ENCODE results near the gene NTN4.
"Not testable (repeated sequence)": the region's sequence is repeated elsewhere in the genome, so short reads cannot be mapped to it uniquely, and the experiment has no call there.

NTN4 gene

DNA sequence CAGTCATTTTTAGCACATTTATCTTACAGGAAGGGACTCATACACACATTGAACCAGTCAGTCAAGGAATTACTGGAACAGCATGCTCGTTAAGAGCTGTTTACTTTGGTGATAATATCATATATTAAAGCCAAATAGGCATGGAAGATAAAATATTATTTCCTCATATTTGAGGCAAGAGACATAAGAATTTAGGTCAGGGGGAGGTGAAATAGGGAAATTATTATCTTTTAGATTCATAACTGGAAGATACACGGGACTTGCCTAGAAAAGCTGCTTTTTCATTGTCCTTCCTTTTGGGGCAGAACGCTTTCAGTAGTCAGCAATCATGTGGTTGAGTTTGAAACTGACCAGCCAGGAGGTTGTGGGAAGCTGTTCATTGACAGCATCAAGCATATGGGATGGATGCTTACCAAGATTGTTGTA is 72.5 kb downstream of the NTN4 start:
- in situ Hi-C loops (cut with MboI; ENCODE audit: low sequenced_read_pairs): no loop called here

DNA sequence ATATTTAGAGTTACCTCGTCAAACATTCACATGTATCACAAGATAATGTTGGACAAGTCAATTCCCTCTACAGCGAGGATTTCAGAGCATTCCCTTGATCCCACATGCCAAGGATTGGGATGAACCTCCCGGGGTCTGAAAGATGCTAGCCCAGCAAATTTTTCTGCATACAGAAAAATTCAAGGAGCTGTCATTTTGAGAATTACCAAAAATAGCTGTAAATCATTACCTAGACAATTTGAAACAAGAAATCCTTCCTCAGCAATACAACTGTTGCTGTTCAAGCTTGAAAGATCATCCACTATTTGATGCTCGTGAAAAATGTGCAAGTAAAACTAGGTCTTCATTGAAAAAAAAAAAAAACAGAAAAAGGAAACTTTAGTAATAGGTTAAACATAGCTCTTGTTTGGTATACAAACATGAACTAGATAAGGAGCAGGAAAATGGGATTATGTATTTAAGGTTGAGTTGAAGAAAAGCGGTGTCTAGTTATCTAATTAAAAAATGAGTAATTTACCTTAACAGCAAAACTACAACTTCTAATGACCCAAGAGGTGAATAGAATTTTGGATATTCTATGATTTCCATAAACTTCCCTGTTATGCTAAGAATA is 73.1 kb downstream of the NTN4 start:
- in situ Hi-C loops (cut with MboI; ENCODE audit: low sequenced_read_pairs): no loop called here

DNA sequence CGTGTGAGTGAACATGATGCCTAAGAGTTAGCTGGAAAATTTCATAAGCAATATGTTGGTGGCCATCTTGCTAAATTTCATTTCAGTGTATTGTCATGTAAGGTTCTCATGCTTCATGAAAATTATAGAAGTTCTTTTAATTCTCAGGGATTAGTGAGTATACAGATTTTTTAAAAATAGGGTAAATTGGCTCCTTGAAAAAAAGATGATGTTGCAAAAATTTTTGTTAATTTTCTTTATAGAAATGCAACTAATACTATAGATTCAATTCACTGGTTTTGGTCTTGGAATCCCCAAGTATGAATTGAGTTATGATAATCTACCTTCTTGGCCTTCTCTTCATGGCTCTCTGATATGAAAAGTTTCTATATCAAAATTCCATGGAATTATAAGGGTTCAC is 75.4 kb downstream of the NTN4 start:
- in situ Hi-C loops (cut with MboI; ENCODE audit: low sequenced_read_pairs): no loop called here

DNA sequence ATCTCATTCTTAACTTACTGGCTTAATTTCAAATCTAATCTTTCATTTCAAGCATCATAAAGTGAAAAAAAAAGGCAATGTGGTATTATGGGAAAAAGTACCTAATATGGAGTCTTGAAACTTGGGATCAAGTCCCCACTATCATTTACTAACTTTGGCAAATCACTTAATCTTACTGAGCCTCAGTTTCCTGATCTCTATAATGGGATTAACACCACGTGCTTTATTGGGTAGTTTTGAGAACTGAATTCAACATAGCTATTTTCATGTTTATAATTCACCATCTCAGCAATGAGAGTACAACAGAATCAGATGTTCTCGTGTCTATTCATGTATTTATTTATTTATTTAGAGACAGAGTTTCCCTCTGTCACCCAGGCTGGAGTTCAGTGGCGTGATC is 78.3 kb downstream of the NTN4 start:
- in situ Hi-C loops (cut with MboI; ENCODE audit: low sequenced_read_pairs): no loop called here

- in situ Hi-C loops (cut with MboI; ENCODE audit: low sequenced_read_pairs): no loop called here
Observed at GRCh38 chr12:95710386-95710785, 80.2 kb downstream of the NTN4 start.

DNA sequence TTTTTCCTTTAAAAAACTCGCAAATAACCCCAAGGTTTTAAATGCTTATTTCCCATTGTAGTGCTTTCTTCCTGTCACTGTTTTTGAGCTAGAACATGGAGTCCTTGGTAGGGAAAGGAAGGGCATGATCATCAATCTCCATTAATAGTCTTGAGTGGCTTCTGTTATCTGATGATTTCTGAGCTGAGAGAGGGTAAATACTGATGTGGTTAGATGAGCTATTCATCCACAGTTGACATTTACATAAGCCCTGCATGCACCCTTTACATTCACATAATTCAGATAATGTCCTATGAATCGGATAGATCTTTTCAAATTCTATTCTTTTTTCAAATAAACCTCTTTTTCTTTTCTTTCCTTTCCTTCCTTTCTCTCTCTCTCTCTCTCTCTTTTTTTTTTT is 81.4 kb downstream of the NTN4 start:
- in situ Hi-C loops (cut with MboI; ENCODE audit: low sequenced_read_pairs): no loop called here

- in situ Hi-C loops (cut with MboI; ENCODE audit: low sequenced_read_pairs): no loop called here
Observed at GRCh38 chr12:95705143-95705542, 85.4 kb downstream of the NTN4 start.

GRCh38 chr12:95703986-95704385 is 86.6 kb downstream of the NTN4 start:
- in situ Hi-C loops (cut with MboI; ENCODE audit: low sequenced_read_pairs): no loop called here

DNA sequence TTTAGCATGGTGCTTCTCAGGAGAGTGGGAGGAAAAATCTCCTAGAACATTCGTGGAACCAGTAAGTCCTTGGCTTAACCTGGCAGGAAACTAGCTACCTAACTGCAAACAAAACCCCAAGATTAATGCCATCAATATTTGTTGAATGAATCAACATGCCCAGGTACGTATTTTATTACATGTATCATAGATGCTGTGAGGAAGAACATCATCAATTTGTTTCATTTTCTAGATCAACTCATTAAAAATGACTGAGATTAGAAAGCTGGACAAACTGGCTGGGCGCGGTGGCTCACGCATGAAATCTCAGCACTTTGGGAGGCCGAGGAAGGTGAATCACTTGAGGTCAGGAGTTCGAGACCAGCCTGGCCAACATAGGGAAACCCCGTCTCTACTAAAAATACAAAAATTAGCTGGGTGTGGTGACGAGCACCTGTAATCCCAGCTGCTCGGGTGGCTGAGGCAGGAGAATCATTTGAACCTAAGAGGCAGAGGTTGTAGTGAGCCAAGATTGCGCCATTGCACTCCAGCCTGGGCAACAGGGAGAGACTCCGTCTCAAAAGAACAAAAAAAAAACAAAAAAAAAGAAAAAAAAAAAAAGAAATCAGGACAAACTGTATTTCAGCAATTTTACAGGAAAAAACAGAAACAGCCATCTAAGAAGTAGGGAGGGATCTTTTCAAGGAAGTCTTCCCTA is 88.7 kb downstream of the NTN4 start:
- in situ Hi-C loops (cut with MboI; ENCODE audit: low sequenced_read_pairs): no loop called here

DNA sequence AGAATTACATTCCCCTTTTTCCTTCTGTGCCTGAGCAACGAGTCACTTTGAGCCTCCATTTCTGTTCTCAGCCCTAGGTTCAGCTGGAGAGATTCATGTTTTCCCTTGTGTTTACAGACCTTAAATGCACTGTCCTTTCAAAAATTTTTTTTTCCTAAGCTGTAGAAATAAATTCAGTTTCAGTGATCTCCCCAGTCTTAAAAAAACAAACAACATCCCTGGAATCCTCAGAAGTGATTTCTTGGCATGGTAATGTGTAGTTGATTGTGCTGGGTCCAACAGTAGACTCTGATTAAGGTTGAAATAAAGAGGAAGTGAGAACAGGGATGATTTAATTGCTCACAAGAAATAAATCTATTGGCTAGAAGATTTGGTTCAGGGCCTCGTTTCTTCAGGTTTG is 89.3 kb downstream of the NTN4 start:
- in situ Hi-C loops (cut with MboI; ENCODE audit: low sequenced_read_pairs): no loop called here

GRCh38 chr12:95700316-95700785 is 90.2 kb downstream of the NTN4 start:
- in situ Hi-C loops (cut with MboI; ENCODE audit: low sequenced_read_pairs): no loop called here

- in situ Hi-C loops (cut with MboI; ENCODE audit: low sequenced_read_pairs): no loop called here
Observed at GRCh38 chr12:95699579-95699978, 91.0 kb downstream of the NTN4 start.

DNA sequence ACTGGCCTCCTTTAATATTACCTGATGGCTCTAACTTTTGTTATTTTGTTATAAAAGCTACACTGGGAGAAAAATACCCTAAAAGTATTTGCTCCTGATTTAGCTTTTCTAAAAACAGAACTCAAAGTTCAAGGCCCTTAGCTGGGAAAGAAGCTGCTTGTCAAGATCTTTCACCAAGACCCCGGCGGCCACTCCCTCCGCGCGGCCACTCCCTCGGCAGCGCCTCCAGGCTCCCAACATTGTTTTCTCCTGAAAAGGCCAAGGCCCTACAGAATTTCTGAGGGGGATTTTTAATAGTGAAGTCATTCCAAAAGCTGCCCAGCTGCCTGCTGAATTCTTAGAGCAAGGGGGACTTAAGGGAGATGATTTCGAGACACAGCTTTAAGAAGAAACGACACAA is 96.4 kb downstream of the NTN4 start:
- in situ Hi-C loops (cut with MboI; ENCODE audit: low sequenced_read_pairs): no loop called here

DNA sequence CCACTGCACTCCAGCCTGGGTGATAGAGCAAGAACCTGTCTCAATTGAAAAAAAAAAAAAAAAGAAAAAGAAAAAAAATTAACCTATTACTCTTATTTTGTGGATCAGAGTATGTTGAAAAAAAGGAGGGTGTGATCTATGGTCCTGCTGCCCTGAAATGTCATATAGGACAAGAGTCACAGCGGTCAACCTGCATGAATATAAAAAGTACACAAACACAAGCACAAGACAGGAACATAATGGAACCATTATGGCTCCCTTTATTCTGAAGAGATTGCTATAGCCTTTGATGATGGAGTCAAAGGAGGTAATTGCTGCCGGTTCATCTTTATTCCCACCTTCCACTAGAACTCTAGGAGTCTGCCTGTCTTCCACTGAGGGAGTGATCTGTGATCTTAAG is 96.9 kb downstream of the NTN4 start:
- in situ Hi-C loops (cut with MboI; ENCODE audit: low sequenced_read_pairs): no loop called here

DNA sequence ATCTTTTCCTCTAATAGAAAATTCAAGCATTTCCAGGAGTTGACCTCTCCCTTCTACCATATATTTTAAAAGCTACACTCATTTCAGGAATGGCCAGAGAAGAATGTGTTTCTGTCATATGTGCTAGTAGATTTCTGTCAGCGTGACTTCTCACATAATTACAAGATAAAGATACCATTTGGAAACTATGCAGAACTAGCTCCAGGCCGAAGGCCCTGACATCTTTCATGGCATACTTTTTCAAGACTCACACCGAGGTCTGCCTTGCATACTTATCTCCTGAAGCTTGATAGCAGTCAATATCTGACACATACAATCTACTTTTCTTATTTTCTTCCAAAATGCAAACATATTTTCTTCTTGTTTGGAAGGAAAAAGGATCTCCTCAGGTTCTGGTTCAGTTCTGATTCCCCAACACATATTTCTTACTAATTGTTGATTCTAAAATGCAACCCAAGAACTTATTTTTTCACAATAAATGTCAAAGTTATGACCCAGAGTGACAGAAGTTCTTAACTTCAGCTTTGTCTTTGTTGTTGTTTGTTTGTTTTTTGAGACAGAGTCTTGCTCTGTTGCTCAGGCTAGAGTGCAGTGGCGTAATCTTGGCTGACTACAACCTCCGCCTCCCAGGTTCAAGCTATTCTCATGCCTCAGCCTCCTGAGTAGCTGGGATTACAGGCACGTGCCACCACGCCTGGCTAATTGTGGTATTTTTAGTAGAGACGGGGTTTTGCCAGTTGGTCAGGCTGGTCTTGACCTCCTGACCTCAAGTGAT is 99.5 kb downstream of the NTN4 start:
- in situ Hi-C loops (cut with MboI; ENCODE audit: low sequenced_read_pairs): no loop called here

DNA sequence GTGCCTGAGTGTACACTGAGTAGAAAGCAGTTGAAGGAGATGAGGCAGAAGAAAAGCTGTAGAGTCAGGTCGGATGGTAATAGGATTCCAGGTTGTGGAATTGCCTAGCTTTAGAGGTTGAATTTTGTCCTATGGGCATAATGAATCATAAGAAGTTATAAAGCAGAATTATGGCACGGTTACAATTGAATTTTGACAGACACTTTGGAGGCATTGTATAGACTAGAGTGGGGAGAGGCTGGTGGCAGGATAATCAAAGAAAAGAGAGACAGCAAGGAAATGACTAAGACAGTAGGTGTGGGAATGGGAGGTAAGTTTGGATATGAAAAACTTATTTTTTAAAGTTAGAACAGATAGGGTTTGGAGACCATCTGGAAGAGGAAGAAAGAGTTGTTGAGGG is 102.6 kb downstream of the NTN4 start:
- in situ Hi-C loops (cut with MboI; ENCODE audit: low sequenced_read_pairs): no loop called here

GRCh38 chr12:95683418-95683817 is 107.1 kb downstream of the NTN4 start:
- in situ Hi-C loops (cut with MboI; ENCODE audit: low sequenced_read_pairs): no loop called here

DNA sequence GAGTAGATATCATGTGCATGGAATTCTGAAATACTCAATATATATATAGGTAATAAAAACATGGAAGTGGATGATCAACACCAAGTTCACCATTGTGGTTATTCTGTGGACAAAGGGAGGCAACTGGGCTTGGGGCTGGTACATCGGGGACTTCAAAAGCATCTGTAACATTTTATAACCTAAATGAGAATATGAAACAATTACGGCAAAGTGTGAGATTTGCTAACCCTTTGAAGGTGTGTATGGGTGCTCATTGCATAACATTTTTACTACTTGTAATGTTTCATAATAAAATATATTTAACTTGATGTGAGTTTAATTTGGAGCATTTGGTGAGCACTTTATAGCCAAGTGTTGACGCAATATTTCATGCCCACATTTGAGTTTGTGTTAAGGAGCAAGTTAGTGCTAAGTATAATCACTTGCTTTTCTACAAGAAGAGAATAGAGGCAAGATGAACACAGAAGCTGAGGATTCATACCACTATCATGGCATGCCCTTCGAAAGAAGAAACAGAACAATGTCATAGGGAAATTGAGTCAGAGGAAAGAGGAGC is 109.3 kb downstream of the NTN4 start:
- in situ Hi-C loops (cut with MboI; ENCODE audit: low sequenced_read_pairs): no loop called here

- in situ Hi-C loops (cut with MboI; ENCODE audit: low sequenced_read_pairs): no loop called here
Observed at GRCh38 chr12:95678684-95679083, 111.9 kb downstream of the NTN4 start.

DNA sequence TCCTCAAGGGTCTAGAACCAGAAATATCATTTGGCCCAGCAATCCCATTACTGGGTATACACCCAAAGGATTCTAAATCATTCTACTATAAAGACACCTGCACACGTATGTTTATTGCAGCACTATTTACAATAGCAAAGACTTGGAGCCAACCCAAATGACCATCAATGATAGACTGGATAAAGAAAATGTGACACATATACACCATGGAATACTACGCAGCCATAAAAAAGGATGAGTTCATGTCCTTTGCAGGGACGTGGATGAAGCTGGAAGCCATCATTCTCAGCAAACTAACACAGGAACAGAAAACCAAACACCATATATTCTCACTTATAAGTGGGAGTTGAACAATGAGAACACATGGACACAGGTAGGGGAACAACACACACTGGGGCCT is 112.8 kb downstream of the NTN4 start:
- in situ Hi-C loops (cut with MboI; ENCODE audit: low sequenced_read_pairs): not testable (repeated sequence)

- in situ Hi-C loops (cut with MboI; ENCODE audit: low sequenced_read_pairs): no loop called here
Observed at GRCh38 chr12:95674631-95675030, 115.9 kb downstream of the NTN4 start.

- in situ Hi-C loops (cut with MboI; ENCODE audit: low sequenced_read_pairs): no loop called here
Observed at GRCh38 chr12:95674163-95674562, 116.4 kb downstream of the NTN4 start.
